Gastrocnemius medialis (tissue), 4 donors: ENCODE data around the gene IDH2. TPM values are rescaled to one million over a fixed set of nuclear protein-coding genes. Genes with fewer than 3 reads are reported as not detected.
A peak's percentile ranks its signal among the peaks of the same experiment; 100 is the strongest.

ENCODE experiments used
- ATAC-seq, 2 donors: fragments of 150-250 bp; one replicate each; pipeline ENCODE4 v1.9.1; 2016
- DNase-seq, 2 donors: peaks; one replicate each; pipeline ENCODE4 v3.0.0-alpha.2; 2019
- H3K27ac ChIP-seq, 4 donors: fragments of 200-600 bp; sonication (generic); 1 replicate in 1 of 4; 2 replicates in 3 of 4; pipeline ENCODE4 v1.5.1; 2016 to 2018; ENCODE audit warnings: mild to moderate bottlenecking in 2 of 4, moderate library complexity in 1 of 4
- H3K27me3 ChIP-seq, 3 donors: fragments of 200-600 bp; sonication (generic) in 2 of 3; 1 replicate in 1 of 3; 2 replicates in 2 of 3; pipeline versions ENCODE4 v1.5.1 to v1.6.0; 2016 to 2019; ENCODE audit warnings: mild to moderate bottlenecking in 1 of 3, moderate library complexity in 1 of 3
- H3K36me3 ChIP-seq, 2 donors: fragments of 200-600 bp; sonication (generic) in 1 of 2; one replicate each; pipeline ENCODE4 v1.5.1; 2017 to 2018
- H3K4me1 ChIP-seq, 2 donors: fragments of 200-600 bp; sonication (generic) in 1 of 2; one replicate each; pipeline ENCODE4 v1.5.1; 2016 to 2017; ENCODE audit warnings: mild to moderate bottlenecking in 2 of 2
- H3K4me3 ChIP-seq, 4 donors: fragments of 200-600 bp; sonication (generic) in 3 of 4; 1 replicate in 1 of 4; 2 replicates in 3 of 4; pipeline ENCODE4 v1.5.1; 2016 to 2019; ENCODE audit warnings: mild to moderate bottlenecking in 2 of 4
- H3K9me3 ChIP-seq, 3 donors: fragments of 200-600 bp; sonication (generic) in 2 of 3; 1 replicate in 1 of 3; 2 replicates in 2 of 3; pipeline ENCODE4 v1.5.1; 2016 to 2019
- CTCF ChIP-seq, 5 experiments: fragments of 450-650 bp in 3 of 5; fragments of 200-600 bp in 2 of 5; sonication (generic) in 2 of 5; IDR thresholded peaks in 4 of 5; conservative IDR thresholded peaks in 1 of 5; 1 replicate in 4 of 5; 2 replicates in 1 of 5; pipeline ENCODE4 v1.5.1; 2016 to 2019; ENCODE audit warnings: antibody characterized with exemption in 5 of 5, mild to moderate bottlenecking in 3 of 5, moderate library complexity in 3 of 5
- POLR2A ChIP-seq, 2 donors: fragments of 450-650 bp; IDR thresholded peaks; one replicate each; pipeline ENCODE4 v1.6.1; 2017; ENCODE audit warnings: antibody characterized with exemption in 2 of 2, mild to moderate bottlenecking in 2 of 2, moderate library complexity in 2 of 2
- in situ Hi-C, 4 donors: fragments of 200-750 bp; cut with MboI; loops; one replicate each; pipeline versions ENCODE4 v1.15.0 to v1.8.0; 2017; ENCODE audit warnings: low sequenced_read_pairs in 4 of 4
- intact Hi-C: fragments of 100-400 bp; cut with DNase I; formaldehyde crosslinking; loops from one replicate; pipeline ENCODE4 v1.15.1; 2023; ENCODE audit warnings: low total_unique reads
- total RNA-seq, 4 donors: library from RNA; depleted of rRNA; stranded (reverse); fragments of >200 nt; gene quantifications; one replicate each; pipeline versions ENCODE4 v1.1.0 to v1.2.3, GENCODE V29; 2016

Gene IDH2
- total RNA-seq, 4 donors from 2014 or later: 349 to 547 (median 423) TPM

GRCh38 chr15:90097475-90097874, 4.8 kb downstream of the IDH2 start:
- ATAC-seq (no peak), DNase-seq (peak in 1 of 2 donors; percentile 31)
- no peaks in the 10 kb centered on the region for H3K36me3 ChIP-seq
- intact Hi-C loops: loop anchor here (5.0 kb wide), 1 partner anchor 95 kb away; the partner anchor contains the start of gene ZNF710
- no peak for TF ChIP-seq CTCF (IDR thresholded peaks at IDR 0.05 in 4 of 5, conservative IDR thresholded peaks at IDR 0.05 in 1 of 5)
- TF ChIP-seq POLR2A (IDR thresholded peaks at IDR 0.05): no peak
- in situ Hi-C loops: loop anchor here in 3 of 4 donors (25.0 kb wide), 1 partner anchor 335 kb away; the partner anchor contains the start of gene MESP1 (in 3 of the 3)
- H3K9me3 ChIP-seq: no peaks in the 10 kb centered on the region
- H3K4me1 ChIP-seq: peaks cover 71 to 77% of the 10 kb centered on the region in 2 donors
- no peaks in the 10 kb centered on the region for H3K27me3 ChIP-seq
- H3K27ac ChIP-seq: peak overlapping the region; percentile 94 to 100 (median 99)
- H3K4me3 ChIP-seq: no peak overlapping the region

- no peak for ATAC-seq
- Histone ChIP-seq H3K27ac (peak overlapping the region; percentile 94 to 100 (median 99)), H3K4me3 (no peak overlapping the region), H3K4me1 (peaks cover 61 to 72% of the 10 kb centered on the region in 2 donors), H3K36me3 (peaks cover 0 to 8% of the 10 kb centered on the region in 2 donors), H3K27me3 (no peaks in the 10 kb centered on the region), H3K9me3 (no peaks in the 10 kb centered on the region)
- TF ChIP-seq POLR2A (IDR thresholded peaks at IDR 0.05) (no peak), CTCF (IDR thresholded peaks at IDR 0.05 in 4 of 5, conservative IDR thresholded peaks at IDR 0.05 in 1 of 5) (no peak)
- intact Hi-C loops (loop anchor here (5.0 kb wide), 1 partner anchor 93 kb away; the partner anchor contains the start of gene ZNF710), in situ Hi-C loops (loop anchor here in 3 of 4 donors (25.0 kb wide), 1 partner anchor 333 kb away; the partner anchor contains the start of gene MESP1 (in 3 of the 3))
- peak in 1 of 2 donors; percentile 15 for DNase-seq
Measured at GRCh38 chr15:90095521-90095959, 6.7 kb downstream of the IDH2 start.

GRCh38 chr15:90091156-90091931, 10.9 kb downstream of the IDH2 start:
- H3K27me3 ChIP-seq: no peaks in the 10 kb centered on the region
- H3K36me3 ChIP-seq: peaks cover 0 to 39% of the 10 kb centered on the region in 2 donors
- ATAC-seq (no peak), DNase-seq (no peak)
- in situ Hi-C loops: loop anchor here in 3 of 4 donors (25.0 kb wide), 1 partner anchor 329 kb away; the partner anchor contains the start of gene MESP1 (in 3 of the 3)
- no peak overlapping the region for H3K4me3 ChIP-seq
- H3K9me3 ChIP-seq: no peaks in the 10 kb centered on the region
- H3K4me1 ChIP-seq: peaks cover 22 to 33% of the 10 kb centered on the region in 2 donors
- TF ChIP-seq POLR2A (IDR thresholded peaks at IDR 0.05) (no peak), CTCF (IDR thresholded peaks at IDR 0.05 in 4 of 5, conservative IDR thresholded peaks at IDR 0.05 in 1 of 5) (no peak)
- H3K27ac ChIP-seq: peak overlapping the region; percentile 55 to 99 (median 60)
- intact Hi-C loops: no loop called here

GRCh38 chr15:90090226-90090848, 11.9 kb downstream of the IDH2 start:
- H3K36me3 ChIP-seq: peaks cover 0 to 45% of the 10 kb centered on the region in 2 donors
- no peak overlapping the region for H3K4me3 ChIP-seq
- peak overlapping the region; percentile 55 to 99 (median 60) for H3K27ac ChIP-seq
- H3K4me1 ChIP-seq: peaks cover 15 to 23% of the 10 kb centered on the region in 2 donors
- in situ Hi-C loops: loop anchor here in 3 of 4 donors (25.0 kb wide), 1 partner anchor 328 kb away; the partner anchor contains the start of gene MESP1 (in 3 of the 3)
- intact Hi-C loops: no loop called here
- no peaks in the 10 kb centered on the region for H3K9me3 ChIP-seq
- TF ChIP-seq CTCF (IDR thresholded peaks at IDR 0.05 in 4 of 5, conservative IDR thresholded peaks at IDR 0.05 in 1 of 5) (no peak), POLR2A (IDR thresholded peaks at IDR 0.05) (no peak)
- ATAC-seq (no peak), DNase-seq (no peak)
- no peaks in the 10 kb centered on the region for H3K27me3 ChIP-seq
